Neural progenitor cell (in vitro differentiated cells): ENCODE results near the gene WDR93. TPM values are rescaled to one million over a fixed set of nuclear protein-coding genes. Genes with fewer than 3 reads are reported as not detected.

Experiments
- DNase-seq: peaks from one replicate; pipeline ENCODE4 v3.0.0-alpha.2; 2016; ENCODE audit warnings: low spot score
- H2AFZ ChIP-seq: fragments of 200-600 bp; sonication (generic); replicated peaks from 2 replicates; pipeline ENCODE4 v1.6.1; 2016; ENCODE audit warnings: antibody characterized with exemption
- H3F3A ChIP-seq: fragments of 200-600 bp; sonication (generic); 2 replicates; pipeline ENCODE4 v1.6.1; 2016; ENCODE audit warnings: antibody characterized with exemption, low read depth
- H3K27ac ChIP-seq: fragments of 200-600 bp; sonication (generic); 2 replicates; pipeline ENCODE4 v1.5.1; 2016; ENCODE audit warnings: mild to moderate bottlenecking
- H3K27me3 ChIP-seq: fragments of 200-600 bp; sonication (generic); 2 replicates; pipeline ENCODE4 v1.6.1; 2016; ENCODE audit warnings: mild to moderate bottlenecking, moderate library complexity
- H3K36me3 ChIP-seq: fragments of 200-600 bp; sonication (generic); 2 replicates; pipeline ENCODE4 v1.5.1; 2016
- H3K4me1 ChIP-seq: fragments of 200-600 bp; sonication (generic); 2 replicates; pipeline ENCODE4 v1.6.1; 2016; ENCODE audit warnings: mixed run types
- H3K4me2 ChIP-seq: fragments of 200-600 bp; sonication (generic); 2 replicates; pipeline ENCODE4 v1.6.1; 2016
- H3K4me3 ChIP-seq: fragments of 200-600 bp; sonication (generic); 2 replicates; pipeline ENCODE4 v1.5.1; 2016
- H3K79me2 ChIP-seq: fragments of 200-600 bp; sonication (generic); 2 replicates; pipeline ENCODE4 v1.6.1; 2016; ENCODE audit warnings: low read depth
- H3K9ac ChIP-seq: fragments of 200-600 bp; sonication (generic); 2 replicates; pipeline ENCODE4 v1.6.1; 2016
- H3K9me3 ChIP-seq: fragments of 200-600 bp; sonication (generic); 2 replicates; pipeline ENCODE4 v1.5.1; 2016; ENCODE audit warnings: low read depth
- H4K20me1 ChIP-seq: fragments of 200-600 bp; sonication (generic); 2 replicates; pipeline ENCODE4 v1.6.1; 2016; ENCODE audit warnings: low read depth
- H3K27ac Mint-ChIP-seq: 3 replicates; pipeline ENCODE4 v1.8.0; 2021; ENCODE audit warnings: mixed read lengths
- H3K27me3 Mint-ChIP-seq: 2 replicates; pipeline ENCODE4 v1.8.0; 2022; ENCODE audit warnings: low read depth, mild to moderate bottlenecking, inconsistent platforms, moderate library complexity, mixed read lengths; ENCODE audit not compliant: insufficient read depth
- H3K36me3 Mint-ChIP-seq: 3 replicates; pipeline ENCODE4 v1.8.0; 2021; ENCODE audit warnings: mixed read lengths
- H3K4me1 Mint-ChIP-seq: 3 replicates; pipeline ENCODE4 v1.8.0; 2021; ENCODE audit warnings: mixed read lengths
- H3K4me3 Mint-ChIP-seq: 3 replicates; pipeline ENCODE4 v1.8.0; 2021; ENCODE audit warnings: mild to moderate bottlenecking, moderate library complexity, mixed read lengths
- H3K9me3 Mint-ChIP-seq: 3 replicates; pipeline ENCODE4 v1.8.0; 2020; ENCODE audit warnings: mixed read lengths
- EZH2 ChIP-seq: fragments of 200-600 bp; sonication (generic); IDR thresholded peaks from 2 replicates; pipeline ENCODE4 v1.6.1; 2017; ENCODE audit warnings: antibody characterized with exemption, mild to moderate bottlenecking, moderate library complexity
- EZH2phosphoT487 ChIP-seq: fragments of 200-600 bp; sonication (generic); IDR thresholded peaks from 2 replicates; pipeline ENCODE4 v1.6.1; 2017; ENCODE audit warnings: antibody characterized with exemption
- total RNA-seq: library from RNA; depleted of rRNA; stranded (reverse); fragments of >200 nt; gene quantifications from 2 replicates; pipeline ENCODE4 v1.2.3, GENCODE V29; 2015; ENCODE audit warnings: low replicate concordance
- TF ChIP-seq, protein P1 (sequence below): fragments of 200-600 bp; sonication (generic); IDR thresholded peaks from 2 replicates; pipeline ENCODE4 v1.5.1; 2017; ENCODE audit warnings: antibody characterized with exemption, mild to moderate bottlenecking

Gene WDR93
- total RNA-seq, 1 donor from 2014 or later, result 0.51 TPM

DNA sequence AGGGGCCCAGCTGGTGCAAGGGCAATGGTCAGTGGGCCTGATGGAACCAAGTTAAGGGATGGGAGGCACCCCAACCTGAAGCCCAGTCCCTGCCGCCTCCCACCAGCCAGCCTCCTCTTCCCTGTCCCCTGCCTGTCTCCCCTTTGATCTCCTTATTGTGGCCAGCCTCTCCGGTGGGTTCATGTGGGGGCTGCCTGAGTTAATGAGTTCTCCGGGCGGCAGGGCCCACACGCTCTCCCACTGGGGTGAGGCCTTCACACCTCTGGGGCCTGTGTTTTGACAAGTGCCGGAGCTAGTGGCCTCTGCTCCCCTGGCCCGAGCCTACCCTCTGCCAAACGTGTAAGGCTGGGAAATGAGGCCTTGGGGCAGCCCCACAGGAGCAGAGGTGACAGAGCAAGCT, 67.7 kb downstream of the WDR93 start:
- Mint-ChIP-seq H3K9me3 (no peaks in the 10 kb centered on the region), H3K27ac (no peak overlapping the region), H3K4me3 (no peak overlapping the region), H3K36me3 (no peaks in the 10 kb centered on the region), H3K27me3 (peaks cover 8% of the 10 kb centered on the region), H3K4me1 (no peaks in the 10 kb centered on the region)
- DNase-seq, result no peak
- Histone ChIP-seq H3K9ac (no peak overlapping the region), H3K27me3 (peaks cover 22% of the 10 kb centered on the region), H3K36me3 (no peaks in the 10 kb centered on the region), H3K4me1 (no peaks in the 10 kb centered on the region), H3K4me3 (no peak overlapping the region), H3K79me2 (no peaks in the 10 kb centered on the region), H4K20me1 (no peaks in the 10 kb centered on the region), H3K9me3 (no peaks in the 10 kb centered on the region), H3K27ac (no peak overlapping the region), H3F3A (no peaks in the 10 kb centered on the region), H3K4me2 (no peak overlapping the region), H2AFZ (no peak overlapping the region)
- TF ChIP-seq EZH2, result no peak
- TF ChIP-seq EZH2phosphoT487, result no peak
- TF ChIP-seq, protein P1, sequence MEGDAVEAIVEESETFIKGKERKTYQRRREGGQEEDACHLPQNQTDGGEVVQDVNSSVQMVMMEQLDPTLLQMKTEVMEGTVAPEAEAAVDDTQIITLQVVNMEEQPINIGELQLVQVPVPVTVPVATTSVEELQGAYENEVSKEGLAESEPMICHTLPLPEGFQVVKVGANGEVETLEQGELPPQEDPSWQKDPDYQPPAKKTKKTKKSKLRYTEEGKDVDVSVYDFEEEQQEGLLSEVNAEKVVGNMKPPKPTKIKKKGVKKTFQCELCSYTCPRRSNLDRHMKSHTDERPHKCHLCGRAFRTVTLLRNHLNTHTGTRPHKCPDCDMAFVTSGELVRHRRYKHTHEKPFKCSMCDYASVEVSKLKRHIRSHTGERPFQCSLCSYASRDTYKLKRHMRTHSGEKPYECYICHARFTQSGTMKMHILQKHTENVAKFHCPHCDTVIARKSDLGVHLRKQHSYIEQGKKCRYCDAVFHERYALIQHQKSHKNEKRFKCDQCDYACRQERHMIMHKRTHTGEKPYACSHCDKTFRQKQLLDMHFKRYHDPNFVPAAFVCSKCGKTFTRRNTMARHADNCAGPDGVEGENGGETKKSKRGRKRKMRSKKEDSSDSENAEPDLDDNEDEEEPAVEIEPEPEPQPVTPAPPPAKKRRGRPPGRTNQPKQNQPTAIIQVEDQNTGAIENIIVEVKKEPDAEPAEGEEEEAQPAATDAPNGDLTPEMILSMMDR, result no peak

DNA sequence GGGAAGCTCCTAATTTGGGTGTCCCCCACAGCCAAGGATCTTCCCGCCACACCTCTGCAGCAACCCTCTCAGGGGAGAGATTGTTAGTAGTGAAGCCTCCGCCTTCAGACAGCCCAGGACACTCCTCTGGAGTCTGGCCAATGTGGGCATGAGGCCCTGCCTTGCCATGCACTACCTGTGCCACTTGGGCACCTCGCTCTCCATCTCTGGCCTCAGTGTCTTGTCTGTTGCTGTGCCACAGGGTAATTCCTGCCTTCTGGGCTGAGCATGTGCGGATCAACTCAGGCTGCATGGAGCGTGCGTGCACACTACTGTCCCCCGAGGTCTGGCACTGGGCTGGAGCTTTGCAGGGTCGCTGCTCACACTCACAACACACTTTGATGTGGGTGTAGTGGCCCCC, 68.4 kb downstream of the WDR93 start:
- H3K27me3 ChIP-seq, result peaks cover 16% of the 10 kb centered on the region
- H2AFZ ChIP-seq, result no peak overlapping the region
- H3F3A ChIP-seq, result no peaks in the 10 kb centered on the region
- no peaks in the 10 kb centered on the region for H3K9me3 ChIP-seq
- no peak overlapping the region for H3K4me3 ChIP-seq
- H3K4me2 ChIP-seq, result no peak overlapping the region
- no peak overlapping the region for H3K9ac ChIP-seq
- no peaks in the 10 kb centered on the region for H3K79me2 ChIP-seq
- TF ChIP-seq EZH2phosphoT487 (no peak), EZH2 (no peak)
- TF ChIP-seq, protein P1, result no peak
- H4K20me1 ChIP-seq, result no peaks in the 10 kb centered on the region
- Mint-ChIP-seq H3K4me1 (no peaks in the 10 kb centered on the region), H3K36me3 (no peaks in the 10 kb centered on the region), H3K9me3 (no peaks in the 10 kb centered on the region), H3K27me3 (peaks cover 8% of the 10 kb centered on the region), H3K4me3 (no peak overlapping the region), H3K27ac (peak overlapping the region; percentile 12)
- H3K27ac ChIP-seq, result no peak overlapping the region
- H3K4me1 ChIP-seq, result no peaks in the 10 kb centered on the region
- no peak for DNase-seq
- no peaks in the 10 kb centered on the region for H3K36me3 ChIP-seq

DNA sequence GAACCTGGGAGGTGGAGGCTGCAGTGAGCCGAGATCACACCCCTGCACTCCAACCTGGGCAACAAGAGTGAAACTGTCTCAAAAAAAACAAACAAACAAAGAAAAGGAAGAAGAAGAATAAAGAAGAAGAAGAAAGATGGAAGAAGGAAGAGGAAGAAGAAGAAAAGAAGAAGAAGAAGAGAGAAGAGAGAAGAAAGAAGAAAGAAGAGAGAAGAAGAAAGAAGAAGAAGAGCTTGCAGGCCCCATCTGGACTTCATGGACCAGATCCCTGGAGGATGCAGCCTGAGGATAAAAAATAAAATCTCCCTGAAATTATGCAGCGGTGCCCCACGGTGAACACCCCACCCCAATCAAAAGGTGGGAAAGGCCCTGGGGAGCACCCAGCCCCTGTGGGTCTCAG, 69.2 kb downstream of the WDR93 start:
- DNase-seq, result no peak
- peaks cover 8% of the 10 kb centered on the region for H3K27me3 ChIP-seq
- no peak overlapping the region for H3K4me2 ChIP-seq
- Mint-ChIP-seq H3K9me3 (no peaks in the 10 kb centered on the region), H3K27me3 (peaks cover 8% of the 10 kb centered on the region), H3K4me3 (no peak overlapping the region), H3K27ac (no peak overlapping the region), H3K4me1 (no peaks in the 10 kb centered on the region), H3K36me3 (no peaks in the 10 kb centered on the region)
- H3K79me2 ChIP-seq, result no peaks in the 10 kb centered on the region
- no peak for TF ChIP-seq EZH2phosphoT487
- TF ChIP-seq, protein P1, result no peak
- no peak for TF ChIP-seq EZH2
- no peak overlapping the region for H3K9ac ChIP-seq
- H3F3A ChIP-seq, result no peaks in the 10 kb centered on the region
- H3K36me3 ChIP-seq, result no peaks in the 10 kb centered on the region
- H3K9me3 ChIP-seq, result no peaks in the 10 kb centered on the region
- no peaks in the 10 kb centered on the region for H3K4me1 ChIP-seq
- H2AFZ ChIP-seq, result no peak overlapping the region
- no peak overlapping the region for H3K4me3 ChIP-seq
- H4K20me1 ChIP-seq, result no peaks in the 10 kb centered on the region
- H3K27ac ChIP-seq, result no peak overlapping the region
